Neutrophil (primary cell): Measurements from ENCODE around the gene CHPT1.

Experiments used
- H3K27ac ChIP-seq: fragments of 200-600 bp; sonication (generic); 2 replicates; pipeline ENCODE4 v1.5.1; 2016; ENCODE audit warnings: mild to moderate bottlenecking, moderate library complexity
- H3K27me3 ChIP-seq: fragments of 200-600 bp; sonication (generic); 2 replicates; pipeline ENCODE4 v1.6.0; 2016; ENCODE audit warnings: mild to moderate bottlenecking
- H3K36me3 ChIP-seq: fragments of 200-600 bp; sonication (generic); 2 replicates; pipeline ENCODE4 v1.5.1; 2017
- H3K4me1 ChIP-seq, 2 experiments: fragments of 200-600 bp in 1 of 2; sonication (generic) in 1 of 2; 1 replicate in 1 of 2; 2 replicates in 1 of 2; pipeline versions ENCODE4 v1.5.1 to v1.6.1; 2013 to 2016; ENCODE audit warnings: low read depth in 1 of 2, low read length in 1 of 2, mild to moderate bottlenecking in 1 of 2, moderate library complexity in 1 of 2; ENCODE audit not compliant: control insufficient read depth in 1 of 2, insufficient read depth in 1 of 2
- H3K4me3 ChIP-seq, 2 experiments: fragments of 200-600 bp in 1 of 2; sonication (generic) in 1 of 2; 1 replicate in 1 of 2; 2 replicates in 1 of 2; pipeline ENCODE4 v1.5.1; 2013 to 2016; ENCODE audit warnings: low read depth in 1 of 2, low read length in 1 of 2, mild to moderate bottlenecking in 1 of 2, moderate library complexity in 1 of 2
- H3K9me3 ChIP-seq: fragments of 200-600 bp; sonication (generic); 2 replicates; pipeline ENCODE4 v1.5.1; 2016
- TF ChIP-seq, protein P1 (sequence below): fragments of 200-600 bp; sonication (generic); IDR thresholded peaks from 2 replicates; pipeline ENCODE4 v1.5.1; 2016; ENCODE audit warnings: antibody characterized with exemption

Gene CHPT1

DNA sequence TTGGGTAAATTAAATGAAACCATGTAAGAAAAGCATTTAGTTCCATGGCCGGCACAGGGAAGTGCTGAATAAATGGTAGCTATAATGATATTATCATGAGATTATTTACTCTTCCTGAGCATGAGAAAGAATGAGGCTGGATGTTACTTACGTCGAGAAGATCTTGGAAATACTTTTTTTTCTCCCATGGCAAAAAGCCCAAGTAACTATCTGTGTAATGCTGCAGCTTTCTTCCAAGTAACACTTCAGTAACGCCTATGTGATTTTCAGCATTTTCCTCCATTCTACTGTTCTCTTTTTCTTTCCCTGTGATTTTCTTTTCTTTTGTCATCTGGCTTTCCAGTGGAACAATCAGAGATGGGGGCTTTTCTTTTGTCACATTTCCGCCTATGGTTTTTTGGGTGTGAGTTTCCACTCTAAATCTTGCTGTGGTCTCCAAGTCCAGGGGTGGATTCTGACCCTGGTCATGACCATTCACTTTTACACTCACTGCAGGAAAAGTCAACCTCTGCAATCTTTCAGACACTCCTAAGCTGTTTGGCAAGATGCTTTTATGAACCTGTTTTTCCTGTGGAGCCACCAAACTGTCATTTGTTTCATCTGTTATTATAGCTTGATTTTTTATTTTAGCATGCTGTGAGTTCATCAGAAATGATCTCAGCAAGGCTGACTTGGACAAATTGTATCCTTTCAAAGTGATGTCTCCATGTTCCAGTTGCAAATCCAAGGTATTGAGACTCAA is 66.8 kb downstream of the CHPT1 start:
- H3K4me1 ChIP-seq = no peaks in the 10 kb centered on the region
- no peaks in the 10 kb centered on the region for H3K9me3 ChIP-seq
- peaks cover 70% of the 10 kb centered on the region for H3K36me3 ChIP-seq
- TF ChIP-seq, protein P1, sequence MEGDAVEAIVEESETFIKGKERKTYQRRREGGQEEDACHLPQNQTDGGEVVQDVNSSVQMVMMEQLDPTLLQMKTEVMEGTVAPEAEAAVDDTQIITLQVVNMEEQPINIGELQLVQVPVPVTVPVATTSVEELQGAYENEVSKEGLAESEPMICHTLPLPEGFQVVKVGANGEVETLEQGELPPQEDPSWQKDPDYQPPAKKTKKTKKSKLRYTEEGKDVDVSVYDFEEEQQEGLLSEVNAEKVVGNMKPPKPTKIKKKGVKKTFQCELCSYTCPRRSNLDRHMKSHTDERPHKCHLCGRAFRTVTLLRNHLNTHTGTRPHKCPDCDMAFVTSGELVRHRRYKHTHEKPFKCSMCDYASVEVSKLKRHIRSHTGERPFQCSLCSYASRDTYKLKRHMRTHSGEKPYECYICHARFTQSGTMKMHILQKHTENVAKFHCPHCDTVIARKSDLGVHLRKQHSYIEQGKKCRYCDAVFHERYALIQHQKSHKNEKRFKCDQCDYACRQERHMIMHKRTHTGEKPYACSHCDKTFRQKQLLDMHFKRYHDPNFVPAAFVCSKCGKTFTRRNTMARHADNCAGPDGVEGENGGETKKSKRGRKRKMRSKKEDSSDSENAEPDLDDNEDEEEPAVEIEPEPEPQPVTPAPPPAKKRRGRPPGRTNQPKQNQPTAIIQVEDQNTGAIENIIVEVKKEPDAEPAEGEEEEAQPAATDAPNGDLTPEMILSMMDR = no peak
- H3K4me3 ChIP-seq = no peak overlapping the region
- no peak overlapping the region for H3K27ac ChIP-seq
- H3K27me3 ChIP-seq = no peaks in the 10 kb centered on the region

DNA sequence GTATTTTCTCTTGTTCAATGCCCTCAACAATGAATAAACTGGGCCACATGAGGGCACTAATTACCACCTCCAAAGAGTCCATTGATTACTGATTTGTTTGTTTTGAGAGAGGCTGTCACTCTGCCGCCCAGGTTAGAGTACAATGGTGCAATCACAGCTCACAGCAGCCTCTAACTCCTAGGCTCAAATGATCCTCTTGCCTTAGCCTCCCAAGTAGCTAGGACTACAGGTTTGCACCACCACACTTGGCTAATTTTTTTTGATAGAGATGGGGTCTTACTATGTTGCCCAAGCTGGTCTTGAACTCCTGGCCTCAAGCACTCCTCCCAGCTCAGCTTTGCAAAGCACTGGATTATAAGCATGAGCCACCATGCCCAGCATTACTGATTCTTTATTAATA is 70.1 kb downstream of the CHPT1 start:
- Histone ChIP-seq H3K9me3 (no peaks in the 10 kb centered on the region), H3K27ac (no peak overlapping the region), H3K36me3 (peaks cover 53% of the 10 kb centered on the region), H3K4me1 (peaks cover 12 to 13% of the 10 kb centered on the region in 2 experiments), H3K27me3 (no peaks in the 10 kb centered on the region), H3K4me3 (no peak overlapping the region)
- TF ChIP-seq, protein P1 = no peak

DNA sequence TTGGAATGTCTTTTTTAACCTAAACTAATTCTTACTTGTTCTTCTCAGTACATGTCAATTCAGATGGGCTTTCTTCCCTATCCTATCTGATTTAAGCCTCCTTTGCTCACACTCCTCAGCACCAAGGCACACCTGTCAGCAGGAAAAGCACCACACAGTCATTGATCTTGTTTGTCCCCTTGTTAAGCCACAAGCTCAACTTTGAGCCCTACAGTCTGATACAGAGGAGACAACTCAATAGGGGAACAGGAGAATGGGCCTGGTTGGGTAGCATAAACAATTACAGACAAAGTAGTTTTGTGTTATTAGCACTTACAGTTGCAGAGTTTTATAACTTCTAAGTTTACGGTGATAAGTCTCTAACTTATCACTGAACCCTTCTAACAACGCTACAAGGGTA is 71.3 kb downstream of the CHPT1 start:
- Histone ChIP-seq H3K4me3 (no peak overlapping the region), H3K36me3 (peaks cover 53% of the 10 kb centered on the region)

DNA sequence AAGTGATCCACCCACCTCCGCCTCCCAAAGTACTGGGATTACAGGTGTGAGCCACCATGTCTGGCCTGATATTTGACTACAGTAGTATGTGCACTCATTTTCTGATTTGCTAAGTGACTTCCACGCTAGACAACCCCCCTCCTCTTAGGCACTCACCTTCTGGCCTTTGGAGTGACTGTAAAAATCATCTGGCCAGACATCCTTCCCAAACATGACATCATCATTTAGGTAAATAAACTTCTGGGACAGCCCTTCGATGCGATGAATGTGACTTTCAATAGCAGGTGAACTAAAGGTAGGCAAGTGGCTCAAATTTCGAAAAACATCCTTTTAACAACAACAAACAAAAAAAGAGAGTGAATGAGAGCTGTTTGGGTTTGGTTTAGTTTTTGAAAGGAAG is 72.4 kb downstream of the CHPT1 start:
- Histone ChIP-seq H3K36me3 (peaks cover 51% of the 10 kb centered on the region), H3K27ac (no peak overlapping the region)
- TF ChIP-seq, protein P1 = no peak

More for the DNA sequence above, 71.3 kb downstream of the CHPT1 start:
- no peaks in the 10 kb centered on the region for H3K27me3 ChIP-seq
- H3K27ac ChIP-seq = no peak overlapping the region
- no peaks in the 10 kb centered on the region for H3K9me3 ChIP-seq
- TF ChIP-seq, protein P1 = no peak
- peaks cover 22 to 25% of the 10 kb centered on the region in 2 experiments for H3K4me1 ChIP-seq

DNA sequence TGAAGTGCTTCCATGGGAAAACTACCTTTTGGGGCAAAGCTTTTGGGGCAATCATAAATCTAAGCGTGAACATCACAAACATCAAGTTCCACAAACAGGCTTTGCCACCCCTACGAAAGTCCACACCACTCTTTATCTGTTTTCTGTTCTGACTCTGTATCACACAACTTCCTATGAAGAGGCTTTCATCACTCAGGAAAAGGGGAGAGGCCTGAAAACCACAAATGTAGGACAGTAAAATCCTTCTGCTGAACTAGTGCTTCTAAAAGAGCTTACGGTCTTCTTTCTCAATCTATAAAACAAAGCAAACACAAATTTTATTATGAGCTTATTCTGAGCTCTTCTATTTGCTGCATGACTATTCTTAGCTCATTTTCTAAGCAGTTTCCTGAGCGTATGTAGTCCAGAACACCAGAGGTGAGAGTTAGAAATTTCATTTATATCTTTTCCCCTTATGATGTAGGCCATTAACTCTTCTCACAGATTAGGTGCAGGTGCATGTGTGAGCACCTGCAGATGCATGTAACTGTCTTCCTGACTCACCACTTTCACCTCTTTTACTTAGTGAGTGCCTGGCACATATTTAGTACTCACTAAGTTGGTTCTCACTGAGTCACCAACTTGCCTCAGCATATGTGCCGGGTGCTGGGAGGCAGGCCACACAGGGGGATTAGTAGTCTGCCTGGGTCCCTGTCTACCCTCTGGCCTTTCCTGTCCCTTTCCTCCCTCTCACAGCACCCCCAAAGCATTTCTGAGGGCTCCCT is 74.8 kb downstream of the CHPT1 start:
- no peaks in the 10 kb centered on the region for H3K9me3 ChIP-seq
- no peak overlapping the region for H3K4me3 ChIP-seq
- peaks cover 22 to 29% of the 10 kb centered on the region in 2 experiments for H3K4me1 ChIP-seq
- peak overlapping the region; percentile 68 for H3K27ac ChIP-seq
- TF ChIP-seq, protein P1 = no peak
- no peaks in the 10 kb centered on the region for H3K27me3 ChIP-seq
- H3K36me3 ChIP-seq = peaks cover 32% of the 10 kb centered on the region

More for the DNA sequence above, 72.4 kb downstream of the CHPT1 start:
- Histone ChIP-seq H3K27me3 (no peaks in the 10 kb centered on the region), H3K9me3 (no peaks in the 10 kb centered on the region), H3K4me1 (peaks cover 22 to 27% of the 10 kb centered on the region in 2 experiments), H3K4me3 (no peak overlapping the region)
